Stimulated activated effector memory CD8-positive, alpha-beta T cell treated with anti-CD3 and anti-CD28 coated beads, Interleukin-12 subunit alpha, Interleukin-12 subunit beta, amount 100 ng/mL, for 72 hours (primary cell): ENCODE data around the gene ZNF474.

Source experiments
- ATAC-seq: fragments of 150-1000 bp; cut with Tn5 transposase; 2 replicates; pipeline ENCODE4 v1.10.0; 2021
- DNase-seq, 2 donors: peaks; one replicate each; pipeline ENCODE4 v3.0.0; 2021 to 2022; ENCODE audit warnings: low spot score in 2 of 2
- H3K27ac Mint-ChIP-seq: one replicate; pipeline ENCODE4 v1.8.0; 2022; ENCODE audit warnings: mild to moderate bottlenecking, mixed read lengths
- H3K36me3 Mint-ChIP-seq: one replicate; pipeline ENCODE4 v1.8.0; 2022; ENCODE audit warnings: mild to moderate bottlenecking, mixed read lengths
- H3K4me1 Mint-ChIP-seq: one replicate; pipeline ENCODE4 v1.8.0; 2022; ENCODE audit warnings: mixed read lengths
- H3K4me3 Mint-ChIP-seq: one replicate; pipeline ENCODE4 v1.8.0; 2022; ENCODE audit warnings: mild to moderate bottlenecking, mixed read lengths
- H3K9me3 Mint-ChIP-seq: one replicate; pipeline ENCODE4 v1.8.0; 2022; ENCODE audit warnings: mixed read lengths

The ZNF474 gene

DNA sequence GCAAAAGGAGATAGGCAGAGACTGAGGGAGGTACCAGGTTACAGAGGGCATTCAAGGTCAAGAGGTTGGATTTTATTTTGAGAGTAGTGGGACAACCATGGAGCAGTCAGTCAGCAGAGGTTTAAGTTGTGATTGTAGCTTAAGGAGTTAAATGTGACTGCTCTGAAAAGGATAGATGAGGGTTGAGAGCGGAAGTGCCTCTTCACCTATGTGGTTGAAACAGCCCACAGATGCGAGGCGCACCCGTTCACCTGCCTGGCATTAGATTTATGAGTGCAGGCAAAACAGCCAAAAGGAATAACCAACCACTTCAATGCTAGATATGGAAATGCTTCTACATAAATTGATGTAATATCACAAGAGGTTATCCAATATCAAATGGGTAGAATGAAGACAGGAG is 8.4 kb downstream of the ZNF474 start:
- no peak overlapping the region for H3K4me3 Mint-ChIP-seq

DNA sequence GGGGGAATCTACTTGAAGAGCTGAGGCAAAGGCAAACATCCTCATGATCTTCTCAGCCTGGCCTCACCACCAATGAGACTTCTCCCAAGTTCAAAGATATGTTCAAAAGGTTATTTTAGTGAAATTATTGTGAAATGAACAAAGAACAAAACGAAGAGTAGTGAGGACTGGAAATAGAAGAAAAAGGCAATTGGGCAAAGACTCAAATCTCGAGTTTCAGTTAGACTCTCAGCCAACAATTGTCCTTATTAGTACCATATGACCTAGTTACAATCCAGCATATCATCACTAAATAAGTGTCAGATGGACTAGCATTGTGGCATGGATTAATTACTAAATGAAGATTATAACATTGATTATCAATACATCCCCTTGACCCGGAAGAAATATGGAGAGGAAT is 9.0 kb downstream of the ZNF474 start:
- H3K4me3 Mint-ChIP-seq: no peak overlapping the region
- peaks cover 8% of the 10 kb centered on the region for H3K4me1 Mint-ChIP-seq
- H3K36me3 Mint-ChIP-seq: no peaks in the 10 kb centered on the region
- H3K27ac Mint-ChIP-seq: no peak overlapping the region
- no peaks in the 10 kb centered on the region for H3K9me3 Mint-ChIP-seq
- ATAC-seq: no peak
- DNase-seq: no peak

More for the DNA sequence above, 8.4 kb downstream of the ZNF474 start:
- ATAC-seq: peak; percentile 49
- no peak for DNase-seq
- Mint-ChIP-seq H3K4me1 (peaks cover 8% of the 10 kb centered on the region), H3K36me3 (no peaks in the 10 kb centered on the region), H3K27ac (no peak overlapping the region), H3K9me3 (no peaks in the 10 kb centered on the region)

DNA sequence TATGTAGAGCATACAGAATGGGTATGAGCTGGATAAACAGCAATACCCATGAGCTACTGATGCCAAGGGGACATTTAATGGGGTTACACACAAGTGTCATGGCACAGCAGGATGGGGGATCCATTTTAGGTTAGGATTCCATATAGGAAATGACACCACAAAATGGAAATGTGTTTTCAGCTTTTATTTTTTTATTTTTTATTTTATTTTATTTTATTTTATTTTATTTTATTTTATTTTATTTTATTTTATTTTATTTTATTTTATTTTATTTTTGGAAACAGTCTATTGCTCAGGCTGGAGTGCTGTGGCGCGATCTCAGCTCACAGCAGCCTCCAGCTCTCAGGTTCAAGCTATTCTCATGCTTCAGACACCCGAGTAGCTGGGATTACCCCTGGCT is 11.6 kb downstream of the ZNF474 start:
- H3K4me3 Mint-ChIP-seq: no peak overlapping the region
- H3K9me3 Mint-ChIP-seq: no peaks in the 10 kb centered on the region
- no peaks in the 10 kb centered on the region for H3K36me3 Mint-ChIP-seq
- H3K4me1 Mint-ChIP-seq: peaks cover 8% of the 10 kb centered on the region
- DNase-seq: no peak
- no peak for ATAC-seq
- H3K27ac Mint-ChIP-seq: no peak overlapping the region

DNA sequence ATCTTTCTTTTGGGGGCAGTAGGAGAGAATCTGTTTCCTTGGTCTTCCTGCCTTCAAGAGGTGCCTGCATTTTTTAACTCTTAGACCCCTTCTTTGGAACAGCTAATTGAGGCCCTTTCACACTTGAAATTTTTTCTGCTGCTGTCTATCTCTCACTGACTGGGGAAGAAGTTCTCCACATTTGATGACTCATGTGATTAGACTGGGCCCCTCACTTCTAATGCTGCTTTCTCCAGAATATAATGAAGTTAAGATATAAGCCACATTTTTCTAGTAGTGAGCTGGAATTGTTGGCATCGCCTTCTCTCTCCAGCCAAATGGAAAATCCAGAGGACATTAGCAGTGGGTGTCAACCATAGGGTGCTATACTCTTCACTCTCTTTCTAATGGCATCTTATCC is 12.4 kb downstream of the ZNF474 start:
- Mint-ChIP-seq H3K9me3 (no peaks in the 10 kb centered on the region), H3K4me1 (peaks cover 8% of the 10 kb centered on the region), H3K36me3 (no peaks in the 10 kb centered on the region), H3K27ac (no peak overlapping the region), H3K4me3 (no peak overlapping the region)
- DNase-seq: no peak
- no peak for ATAC-seq

DNA sequence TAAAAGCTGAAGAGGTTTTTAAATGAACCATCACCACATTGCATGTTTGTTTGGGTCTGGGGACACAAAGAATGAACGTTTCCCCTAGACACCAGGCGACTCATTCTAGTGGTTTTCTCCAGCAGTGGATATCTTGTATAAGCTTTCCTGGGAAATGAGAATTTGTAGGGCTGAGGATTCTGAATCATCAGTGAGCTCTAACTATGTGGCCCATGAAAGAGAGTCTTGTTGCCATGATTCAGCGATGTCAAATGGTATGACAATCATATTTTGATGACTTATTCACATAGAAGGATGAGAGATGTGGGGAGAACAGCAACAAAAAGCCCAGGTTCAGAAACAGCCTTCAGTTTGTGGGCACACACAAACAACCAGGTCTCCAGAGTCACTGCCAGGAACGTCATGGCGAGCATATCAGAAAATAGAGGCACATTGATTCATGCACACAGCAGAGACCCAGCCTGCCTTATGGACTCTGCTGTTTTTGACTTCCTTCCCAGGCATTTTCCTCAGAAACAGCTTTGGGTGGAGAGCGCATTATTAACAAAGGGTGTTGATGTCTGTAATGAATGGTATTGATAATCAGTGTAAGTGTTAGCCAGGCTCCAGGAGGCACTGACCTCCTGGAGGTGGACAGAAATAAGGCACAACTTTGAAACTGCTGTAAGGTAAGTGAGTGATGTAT is 13.3 kb downstream of the ZNF474 start:
- Mint-ChIP-seq H3K4me3 (no peak overlapping the region), H3K27ac (no peak overlapping the region), H3K4me1 (peaks cover 3% of the 10 kb centered on the region), H3K9me3 (no peaks in the 10 kb centered on the region), H3K36me3 (no peaks in the 10 kb centered on the region)
- DNase-seq: no peak
- ATAC-seq: peak; percentile 32

DNA sequence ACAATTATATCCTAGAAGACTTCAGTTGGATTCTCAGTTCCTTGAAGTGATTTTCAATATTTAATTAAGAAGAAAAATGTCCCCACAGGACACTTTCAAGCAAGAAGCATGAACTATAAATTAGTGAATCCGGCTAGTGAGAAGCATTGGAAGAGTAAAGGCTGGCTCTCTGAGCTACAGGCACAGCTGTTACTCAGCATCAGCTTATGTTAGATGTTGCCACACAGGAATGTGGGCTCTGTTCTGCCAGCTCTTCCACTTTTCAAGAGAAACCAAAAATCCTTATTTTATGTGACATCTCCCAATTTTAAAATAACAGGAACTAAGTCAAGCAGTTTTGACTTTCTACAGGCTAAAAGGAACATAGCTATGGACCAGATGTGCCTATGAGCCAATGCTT is 14.9 kb downstream of the ZNF474 start:
- H3K27ac Mint-ChIP-seq: no peak overlapping the region
- H3K4me1 Mint-ChIP-seq: no peaks in the 10 kb centered on the region
- DNase-seq (no peak), ATAC-seq (no peak)
- no peaks in the 10 kb centered on the region for H3K9me3 Mint-ChIP-seq
- H3K36me3 Mint-ChIP-seq: no peaks in the 10 kb centered on the region
- no peak overlapping the region for H3K4me3 Mint-ChIP-seq

DNA sequence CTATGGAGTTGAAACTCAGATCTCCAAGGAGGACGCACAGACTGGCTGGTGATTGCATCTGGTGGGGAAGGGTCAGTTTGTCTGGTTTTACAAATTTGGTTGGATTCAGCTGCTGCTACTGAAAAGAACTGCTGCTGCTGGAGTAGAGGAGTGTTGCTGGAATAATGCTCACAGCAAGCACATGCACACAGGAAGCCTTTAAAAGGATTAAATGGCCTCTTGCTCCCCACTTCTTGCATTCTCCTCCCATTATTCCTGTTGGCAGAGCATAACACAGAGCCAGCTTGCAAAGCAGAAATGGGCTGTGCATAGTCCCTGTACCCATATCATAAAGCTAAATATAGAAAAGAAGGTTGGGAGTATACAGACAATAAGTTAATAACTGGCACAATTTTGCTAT is 16.6 kb downstream of the ZNF474 start:
- H3K36me3 Mint-ChIP-seq: no peaks in the 10 kb centered on the region
- no peaks in the 10 kb centered on the region for H3K4me1 Mint-ChIP-seq
- no peak for ATAC-seq
- no peak overlapping the region for H3K4me3 Mint-ChIP-seq
- no peak for DNase-seq
- H3K27ac Mint-ChIP-seq: no peak overlapping the region
- no peaks in the 10 kb centered on the region for H3K9me3 Mint-ChIP-seq

DNA sequence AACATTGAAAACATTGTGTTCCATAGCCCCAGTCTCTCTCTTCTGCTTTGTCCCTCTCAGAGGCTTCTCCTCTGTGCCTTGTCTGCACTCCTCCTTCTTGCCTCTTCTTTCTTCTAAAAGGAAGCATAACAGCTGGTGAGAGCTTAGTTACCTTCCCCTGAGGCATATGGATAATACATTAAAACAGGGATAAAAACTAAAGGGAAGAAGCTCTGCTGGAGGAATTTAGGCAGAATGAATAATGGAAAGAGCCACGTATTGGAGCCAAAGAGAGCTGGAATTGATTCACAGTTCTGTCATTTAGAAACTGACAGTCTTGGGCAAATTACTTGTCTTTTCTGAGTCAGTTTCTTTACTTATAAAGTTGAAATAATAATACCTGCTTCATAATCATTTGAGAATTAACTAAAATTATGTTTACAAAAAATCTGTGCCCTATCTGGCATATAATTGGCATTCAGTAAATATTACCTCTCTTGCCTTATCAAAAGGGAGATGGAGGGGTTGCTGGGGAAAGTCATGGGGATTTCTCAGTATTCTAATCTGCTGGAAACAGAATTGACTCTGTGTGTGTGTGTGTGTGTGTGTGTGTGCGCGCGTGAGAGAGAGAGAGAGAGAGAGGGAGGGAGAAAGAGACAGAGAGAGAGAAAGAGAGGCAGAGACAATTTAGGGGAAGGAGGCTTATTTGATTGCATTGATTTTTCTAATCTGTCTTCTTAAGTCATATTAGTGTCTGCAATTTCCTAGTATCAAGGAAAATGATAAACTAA is 20.2 kb downstream of the ZNF474 start:
- no peaks in the 10 kb centered on the region for H3K4me1 Mint-ChIP-seq
- no peak for ATAC-seq
- H3K36me3 Mint-ChIP-seq: no peaks in the 10 kb centered on the region
- no peak for DNase-seq
- H3K27ac Mint-ChIP-seq: no peak overlapping the region
- H3K4me3 Mint-ChIP-seq: no peak overlapping the region
- H3K9me3 Mint-ChIP-seq: no peaks in the 10 kb centered on the region

DNA sequence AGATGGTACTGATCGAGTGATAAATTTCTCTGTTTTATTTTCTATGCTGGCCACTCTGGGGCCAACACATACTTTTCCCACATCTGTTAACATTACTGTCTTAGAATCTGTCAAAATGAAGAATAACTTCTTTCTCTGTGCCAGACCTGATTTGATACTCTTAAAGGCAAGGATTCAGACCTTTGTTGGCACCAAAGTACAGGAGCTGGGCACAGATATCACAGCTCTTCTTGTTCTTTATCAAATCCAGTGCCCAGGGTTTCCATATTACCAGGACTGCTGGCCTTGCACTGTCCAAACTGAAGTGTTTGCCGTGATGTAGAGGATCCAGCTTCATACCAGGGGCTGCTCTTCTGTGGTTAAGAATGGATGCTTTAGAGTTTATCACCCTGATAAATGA is 20.9 kb downstream of the ZNF474 start:
- H3K9me3 Mint-ChIP-seq: no peaks in the 10 kb centered on the region
- H3K4me3 Mint-ChIP-seq: no peak overlapping the region
- DNase-seq: no peak
- no peaks in the 10 kb centered on the region for H3K36me3 Mint-ChIP-seq
- H3K4me1 Mint-ChIP-seq: no peaks in the 10 kb centered on the region
- H3K27ac Mint-ChIP-seq: no peak overlapping the region
- no peak for ATAC-seq

DNA sequence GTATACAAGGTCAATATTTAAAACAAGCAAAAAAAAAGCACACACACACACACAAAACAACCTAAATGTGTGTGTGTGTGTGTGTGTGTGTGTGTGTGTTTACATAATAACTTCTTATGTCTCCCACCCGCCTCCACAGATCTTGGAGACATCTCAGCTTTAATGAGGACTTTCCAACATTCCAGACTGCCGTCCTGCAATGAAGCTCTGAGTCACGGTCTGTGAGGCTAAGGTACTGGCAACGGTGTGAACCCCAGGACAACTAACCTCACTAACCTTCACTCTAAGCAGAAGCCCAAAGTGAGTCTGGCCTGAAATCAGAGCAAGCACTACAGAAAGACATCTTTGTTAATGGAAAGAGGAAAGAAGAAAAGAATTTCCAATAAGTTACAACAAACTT is 22.3 kb downstream of the ZNF474 start:
- no peak for ATAC-seq
- H3K9me3 Mint-ChIP-seq: no peaks in the 10 kb centered on the region
- no peak overlapping the region for H3K27ac Mint-ChIP-seq
- no peak overlapping the region for H3K4me3 Mint-ChIP-seq
- H3K4me1 Mint-ChIP-seq: no peaks in the 10 kb centered on the region
- no peak for DNase-seq
- H3K36me3 Mint-ChIP-seq: no peaks in the 10 kb centered on the region

DNA sequence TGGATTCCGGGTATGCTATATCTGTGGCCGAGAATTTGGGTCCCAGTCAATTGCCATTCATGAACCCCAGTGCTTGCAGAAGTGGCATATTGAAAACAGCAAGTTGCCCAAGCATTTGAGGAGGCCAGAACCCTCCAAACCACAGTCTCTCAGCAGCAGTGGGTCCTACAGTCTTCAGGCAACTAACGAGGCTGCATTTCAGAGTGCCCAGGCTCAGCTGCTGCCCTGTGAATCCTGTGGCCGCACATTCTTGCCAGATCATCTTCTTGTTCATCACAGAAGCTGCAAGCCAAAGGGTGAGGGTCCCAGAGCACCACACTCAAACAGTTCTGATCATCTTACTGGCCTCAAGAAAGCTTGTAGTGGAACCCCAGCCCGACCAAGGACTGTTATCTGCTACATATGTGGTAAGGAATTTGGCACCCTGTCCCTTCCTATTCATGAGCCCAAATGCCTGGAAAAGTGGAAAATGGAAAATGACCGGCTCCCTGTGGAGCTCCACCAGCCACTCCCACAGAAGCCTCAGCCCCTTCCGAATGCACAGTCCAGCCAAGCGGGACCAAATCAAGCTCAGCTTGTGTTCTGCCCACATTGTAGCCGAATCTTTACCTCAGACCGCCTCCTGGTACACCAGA is 23.0 kb downstream of the ZNF474 start:
- Mint-ChIP-seq H3K4me1 (no peaks in the 10 kb centered on the region), H3K4me3 (no peak overlapping the region), H3K9me3 (no peaks in the 10 kb centered on the region), H3K36me3 (no peaks in the 10 kb centered on the region), H3K27ac (no peak overlapping the region)
- ATAC-seq (peak; percentile 13), DNase-seq (no peak)

DNA sequence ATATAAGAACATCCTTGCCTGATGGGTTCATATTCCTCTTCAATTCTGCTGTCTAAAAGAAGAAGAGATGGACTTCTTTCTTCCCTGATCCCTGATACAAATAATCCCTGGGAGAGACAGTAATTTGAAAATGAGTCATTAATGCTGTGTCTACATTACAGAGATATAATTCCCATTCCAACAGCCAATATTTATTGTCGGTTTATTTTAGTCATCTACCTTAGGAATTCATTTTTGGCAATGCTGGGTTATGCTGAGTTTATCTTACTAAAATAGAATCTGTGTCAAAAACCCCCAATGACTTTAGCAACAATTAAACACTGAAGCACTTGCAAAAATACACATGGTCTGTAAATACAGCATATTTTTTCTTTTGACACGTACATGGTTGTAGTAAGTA is 23.9 kb downstream of the ZNF474 start:
- no peaks in the 10 kb centered on the region for H3K9me3 Mint-ChIP-seq
- H3K4me3 Mint-ChIP-seq: no peak overlapping the region
- no peak overlapping the region for H3K27ac Mint-ChIP-seq
- H3K4me1 Mint-ChIP-seq: no peaks in the 10 kb centered on the region
- no peak for ATAC-seq
- no peak for DNase-seq
- no peaks in the 10 kb centered on the region for H3K36me3 Mint-ChIP-seq

DNA sequence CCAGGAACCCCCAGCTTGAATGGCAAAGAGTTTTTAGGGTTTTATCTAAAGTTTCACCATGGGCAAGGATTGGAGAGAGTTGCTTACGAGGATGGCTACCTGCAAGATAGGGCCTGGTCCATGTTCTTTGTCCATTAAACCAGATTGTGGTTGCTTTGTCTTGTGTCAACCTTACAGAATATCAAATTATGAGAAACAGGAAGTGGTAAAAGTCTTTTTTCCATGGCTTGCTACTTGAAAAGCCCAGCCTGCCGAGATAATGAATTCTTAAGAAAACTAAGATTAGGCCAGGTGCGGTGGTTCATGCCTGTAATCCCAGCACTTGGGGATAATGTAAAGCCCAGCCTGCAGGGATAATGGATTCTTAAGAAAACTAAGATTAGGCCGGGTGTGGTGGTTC is 24.4 kb downstream of the ZNF474 start:
- Mint-ChIP-seq H3K36me3 (no peaks in the 10 kb centered on the region), H3K4me3 (no peak overlapping the region), H3K27ac (no peak overlapping the region), H3K9me3 (no peaks in the 10 kb centered on the region), H3K4me1 (no peaks in the 10 kb centered on the region)
- DNase-seq (no peak), ATAC-seq (no peak)

DNA sequence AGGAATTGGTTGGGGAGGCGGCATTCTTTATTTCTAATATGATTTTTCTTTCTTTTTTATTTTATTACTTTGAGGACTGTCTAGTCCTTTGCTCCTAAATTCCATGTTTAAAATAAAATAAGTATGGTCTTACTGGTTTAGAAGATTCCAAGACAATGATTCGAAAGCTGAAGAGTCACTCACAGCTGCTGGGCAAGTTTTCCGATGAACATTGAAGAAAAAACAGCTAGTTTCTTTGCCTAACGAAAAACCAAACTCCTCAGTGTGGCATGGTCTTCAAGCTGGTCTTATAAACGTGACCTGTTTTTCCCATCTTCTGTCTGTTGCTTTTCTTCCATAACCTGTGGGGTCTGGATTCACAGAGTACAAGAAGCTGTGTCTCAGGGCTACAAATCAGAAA is 25.1 kb downstream of the ZNF474 start:
- DNase-seq: no peak
- peaks cover 4% of the 10 kb centered on the region for H3K9me3 Mint-ChIP-seq
- ATAC-seq: no peak

DNA sequence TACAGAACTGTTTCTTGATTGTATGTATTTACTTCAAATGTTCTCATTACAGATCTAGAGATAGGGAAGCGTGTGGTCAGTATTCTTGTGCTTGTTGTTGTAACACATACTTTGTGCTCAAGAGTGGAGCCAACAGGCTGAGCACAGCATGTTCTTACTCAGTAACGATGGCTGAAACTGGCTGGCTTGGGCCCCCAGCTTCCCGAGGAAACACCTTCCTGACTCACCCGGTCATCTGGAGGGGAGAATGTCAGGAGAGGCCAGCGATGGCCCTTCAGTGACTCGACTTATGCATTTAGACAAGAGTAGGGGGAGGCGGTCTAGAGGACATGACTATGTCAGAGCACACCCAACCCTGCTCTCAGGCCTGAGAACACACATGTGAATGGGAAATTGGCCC is 25.6 kb downstream of the ZNF474 start:
- DNase-seq (no peak), ATAC-seq (no peak)
- H3K27ac Mint-ChIP-seq: no peak overlapping the region
- H3K4me1 Mint-ChIP-seq: no peaks in the 10 kb centered on the region
- H3K36me3 Mint-ChIP-seq: no peaks in the 10 kb centered on the region
- H3K9me3 Mint-ChIP-seq: peaks cover 4% of the 10 kb centered on the region
- no peak overlapping the region for H3K4me3 Mint-ChIP-seq

More for the DNA sequence above, 25.1 kb downstream of the ZNF474 start:
- no peaks in the 10 kb centered on the region for H3K36me3 Mint-ChIP-seq
- no peak overlapping the region for H3K4me3 Mint-ChIP-seq
- no peak overlapping the region for H3K27ac Mint-ChIP-seq
- no peaks in the 10 kb centered on the region for H3K4me1 Mint-ChIP-seq

DNA sequence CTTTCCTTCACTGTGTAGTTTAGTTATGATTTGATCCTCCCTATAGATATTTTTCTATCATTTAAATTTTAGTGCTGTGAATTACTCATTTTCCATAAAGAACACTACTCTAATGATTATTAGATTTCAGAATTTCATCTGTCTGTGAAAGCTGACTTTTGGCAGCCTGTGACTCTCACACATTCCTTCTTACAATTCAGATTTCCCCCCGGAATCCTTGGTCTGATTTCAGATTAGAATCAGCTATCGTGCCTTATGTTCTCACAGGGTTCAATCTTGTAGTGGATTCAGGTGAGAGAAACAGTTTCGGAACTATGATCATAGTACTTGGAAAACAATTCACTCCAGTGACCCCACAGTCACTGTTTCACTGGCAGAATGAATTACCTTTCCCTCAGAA is 26.2 kb downstream of the ZNF474 start:
- ATAC-seq: no peak
- H3K27ac Mint-ChIP-seq: no peak overlapping the region
- DNase-seq: no peak
- no peak overlapping the region for H3K4me3 Mint-ChIP-seq
- no peaks in the 10 kb centered on the region for H3K4me1 Mint-ChIP-seq
- peaks cover 4% of the 10 kb centered on the region for H3K9me3 Mint-ChIP-seq
- H3K36me3 Mint-ChIP-seq: no peaks in the 10 kb centered on the region
